HCT116 (cell line): ENCODE data around the gene CARD9. TPM values are rescaled to one million over a fixed set of nuclear protein-coding genes. Genes with fewer than 3 reads are reported as not detected.

Experiments
- ATAC-seq: fragments of 200-7000 bp; cut with Tn5 transposase; 2 replicates; pipeline ENCODE4 v1.9.1; 2020; ENCODE audit warnings: mild to moderate bottlenecking, moderate library complexity
- BruUV-seq: library from RNA; stranded (reverse); fragments of 400-500 nt; replicated peaks from 2 replicates; lab custom pipeline; 2021; lab: Mats Ljungman, UMichigan
- CTCF ChIA-PET: fragments of 300-600 bp; sonication (Branson Sonifier 250); formaldehyde crosslinking; loops from one replicate; lab custom pipeline; 2021; ENCODE audit warnings: antibody characterized with exemption; lab: Charles Lee
- POLR2A ChIA-PET: fragments of 300-600, 350-600 bp; sonication (Branson Sonifier 250); formaldehyde crosslinking; loops from one replicate; lab custom pipeline; 2021; ENCODE audit warnings: antibody characterized with exemption; lab: Charles Lee
- RAD21 ChIA-PET, 2 experiments: fragments of 300-600 bp; sonication (Branson Sonifier 250); formaldehyde crosslinking; loops; one replicate each; lab custom pipeline; 2023; ENCODE audit warnings: low total read pairs in 2 of 2; ENCODE audit not compliant: uncharacterized antibody in 2 of 2, unreplicated experiment in 2 of 2, low non-redundant PET in 1 of 2; lab: Charles Lee
- DNase-seq: peaks from one replicate; pipeline ENCODE4 v3.0.0-alpha.2; 2010; ENCODE audit warnings: low read depth, low spot score
- H2AFZ ChIP-seq: fragments of 200-600 bp; shearing (Covaris generic), sonication (generic); 2 replicates; pipeline ENCODE4 v1.6.1; 2017; ENCODE audit warnings: low read depth, mixed run types, mixed read lengths, antibody characterized with exemption, low read length; ENCODE audit not compliant: poor library complexity, severe bottlenecking
- H3K27ac ChIP-seq: 2 replicates; pipeline ENCODE4 v1.5.1; 2012; ENCODE audit warnings: low read depth, low read length
- H3K27me3 ChIP-seq: fragments of 200-600 bp; sonication (generic); 2 replicates; pipeline ENCODE4 v1.6.1; 2016; ENCODE audit warnings: mixed run types, low read length, mixed read lengths; ENCODE audit not compliant: insufficient read depth
- H3K36me3 ChIP-seq, 2 experiments: fragments of 200-500 bp in 1 of 2; fragments of 200-600 bp in 1 of 2; sonication (Bioruptor generic) in 1 of 2; sonication (generic) in 1 of 2; 2 replicates each; pipeline versions ENCODE4 v1.5.1 to v1.6.1; 2014 to 2016; ENCODE audit warnings: low read length in 2 of 2, inconsistent platforms in 1 of 2, mixed read lengths in 1 of 2, mixed run types in 1 of 2; ENCODE audit not compliant: insufficient read depth in 2 of 2, control insufficient read depth in 1 of 2
- H3K4me1 ChIP-seq, 2 experiments: fragments of 200-600 bp in 1 of 2; sonication (generic) in 1 of 2; 2 replicates each; pipeline versions ENCODE4 v1.5.1 to v1.6.1; 2012 to 2017; ENCODE audit warnings: low read length in 2 of 2, inconsistent platforms in 1 of 2, mild to moderate bottlenecking in 1 of 2, mixed read lengths in 1 of 2, mixed run types in 1 of 2, moderate library complexity in 1 of 2; ENCODE audit not compliant: insufficient read depth in 2 of 2, control insufficient read depth in 1 of 2
- H3K4me2 ChIP-seq: fragments of 200-600 bp; sonication (generic); 2 replicates; pipeline ENCODE4 v1.6.1; 2017; ENCODE audit warnings: mixed run types, low read length, mixed read lengths
- H3K4me3 ChIP-seq, 2 experiments: fragments of 200-600 bp in 1 of 2; sonication (generic) in 1 of 2; replicated peaks in 1 of 2; 2 replicates each; pipeline ENCODE4 v1.5.1; 2011 to 2016; ENCODE audit warnings: low read length in 2 of 2, control low read depth in 1 of 2, low read depth in 1 of 2, mild to moderate bottlenecking in 1 of 2, mixed read lengths in 1 of 2, mixed run types in 1 of 2
- H3K79me2 ChIP-seq: fragments of 200-600 bp; sonication (generic); 2 replicates; pipeline ENCODE4 v1.6.1; 2017; ENCODE audit warnings: mild to moderate bottlenecking, mixed run types, low read length, moderate library complexity, mixed read lengths; ENCODE audit not compliant: insufficient read depth
- H3K9ac ChIP-seq: fragments of 200-600 bp; sonication (generic); 2 replicates; pipeline ENCODE4 v1.6.1; 2016; ENCODE audit warnings: low read length, mixed read lengths
- H3K9me2 ChIP-seq: fragments of 200-600 bp; sonication (generic), shearing (Covaris generic); 2 replicates; pipeline ENCODE4 v1.6.1; 2017; ENCODE audit warnings: mixed run types, mild to moderate bottlenecking, moderate library complexity; ENCODE audit not compliant: insufficient read depth
- H3K9me3 ChIP-seq, 2 experiments: fragments of 200-500 bp in 1 of 2; fragments of 200-600 bp in 1 of 2; sonication (Bioruptor generic) in 1 of 2; sonication (generic) in 1 of 2; 2 replicates each; pipeline ENCODE4 v1.6.1; 2014 to 2017; ENCODE audit warnings: low read length in 2 of 2, mixed read lengths in 2 of 2, inconsistent platforms in 1 of 2, low read depth in 1 of 2, mild to moderate bottlenecking in 1 of 2, mixed run types in 1 of 2, moderate library complexity in 1 of 2; ENCODE audit not compliant: control insufficient read depth in 1 of 2, insufficient read depth in 1 of 2
- H4K20me1 ChIP-seq: fragments of 200-600 bp; sonication (generic), shearing (Covaris generic); 2 replicates; pipeline ENCODE4 v1.6.1; 2017; ENCODE audit warnings: mixed run types, mild to moderate bottlenecking, moderate library complexity; ENCODE audit not compliant: insufficient read depth
- ATF3 ChIP-seq: IDR thresholded peaks from 2 replicates; pipeline ENCODE4 v1.6.1; 2012
- CBX3 ChIP-seq: IDR thresholded peaks from 2 replicates; pipeline ENCODE4 v1.6.1; 2012; ENCODE audit warnings: low read depth
- CEBPB ChIP-seq: IDR thresholded peaks from 2 replicates; pipeline ENCODE4 v1.6.1; 2012; ENCODE audit warnings: low read depth
- CTCF ChIP-seq, 3 experiments: fragments of 200-600 bp in 1 of 3; sonication (generic) in 1 of 3; IDR thresholded peaks in 2 of 3; conservative IDR thresholded peaks in 1 of 3; 2 replicates each; pipeline ENCODE4 v1.5.1; 2012 to 2017; ENCODE audit warnings: low read depth in 2 of 3, low read length in 2 of 3, antibody characterized with exemption in 1 of 3, borderline replicate concordance in 1 of 3, control low read depth in 1 of 3, mild to moderate bottlenecking in 1 of 3, mixed read lengths in 1 of 3, mixed run types in 1 of 3, moderate library complexity in 1 of 3; ENCODE audit not compliant: insufficient read depth in 1 of 3
- FOSL1 ChIP-seq: IDR thresholded peaks from 2 replicates; pipeline ENCODE4 v1.6.1; 2012; ENCODE audit warnings: low read depth
- MAX ChIP-seq: IDR thresholded peaks from 2 replicates; pipeline ENCODE4 v1.6.1; 2012
- POLR2AphosphoS5 ChIP-seq: IDR thresholded peaks from 2 replicates; pipeline ENCODE4 v1.6.1; 2011; ENCODE audit warnings: mild to moderate bottlenecking, low read depth, low read length, moderate library complexity
- RAD21 ChIP-seq: IDR thresholded peaks from 2 replicates; pipeline ENCODE4 v1.6.1; 2012; ENCODE audit warnings: low read depth, mild to moderate bottlenecking
- TCF7L2 ChIP-seq: IDR thresholded peaks from 2 replicates; pipeline ENCODE4 v1.7.0; 2011; ENCODE audit warnings: borderline replicate concordance, inconsistent platforms; ENCODE audit not compliant: insufficient read depth, insufficient read length; ENCODE audit errors: extremely low read depth
- YY1 ChIP-seq: IDR thresholded peaks from 2 replicates; pipeline ENCODE4 v1.6.1; 2011; ENCODE audit warnings: low read length, low read depth, moderate library complexity, mild to moderate bottlenecking; ENCODE audit not compliant: insufficient replicate concordance; ENCODE audit errors: extremely low read depth
- ZFX ChIP-seq: fragments of 450-650 bp; IDR thresholded peaks from 2 replicates; pipeline ENCODE4 v1.6.1; 2017
- intact Hi-C: fragments of 100-400 bp; cut with micrococcal nuclease; formaldehyde crosslinking; loops from 2 replicates; pipeline ENCODE4 v1.10.0; 2022
- total RNA-seq: library from RNA; stranded (reverse); gene quantifications from one replicate; pipeline ENCODE4 v1.2.1, GENCODE V29; 2021; ENCODE audit not compliant: unreplicated experiment

CARD9 gene
- total RNA-seq, 1 experiment from 2014 or later: 1.2 TPM

GRCh38 chr9:136348691-136349090, 24.8 kb downstream of the CARD9 start:
- TF ChIP-seq RAD21 (no peak), MAX (no peak), TCF7L2 (no peak), YY1 (no peak), CTCF (IDR thresholded peaks at IDR 0.05 in 2 of 3, conservative IDR thresholded peaks at IDR 0.05 in 1 of 3; ENCODE audit: borderline replicate concordance in 1 of 3, insufficient read depth in 1 of 3, low read depth in 2 of 3, low read length in 2 of 3) (no peak), CEBPB (no peak), FOSL1 (no peak), POLR2AphosphoS5 (no peak), ZFX (no peak), ATF3 (no peak), CBX3 (no peak)
- TF ChIP-seq, all 23 proteins: peak for 0
- no peaks in the 10 kb centered on the region for H3K36me3 ChIP-seq
- ChIA-PET CTCF (no interaction called here), POLR2A (no interaction called here), RAD21 (no interaction called here)
- no peak overlapping the region for H3K9ac ChIP-seq
- peaks cover 12 to 23% of the 10 kb centered on the region in 2 experiments; a peak in 3 of 4 replicates for H3K4me1 ChIP-seq
- H3K4me3 ChIP-seq: no peak overlapping the region
- no peak for ATAC-seq
- H2AFZ ChIP-seq: no peak overlapping the region
- H3K79me2 ChIP-seq: no peaks in the 10 kb centered on the region
- H3K4me2 ChIP-seq: no peak overlapping the region
- no TSS peak for BruUV-seq
- no peaks in the 10 kb centered on the region for H3K27me3 ChIP-seq
- H4K20me1 ChIP-seq: no peaks in the 10 kb centered on the region
- H3K9me3 ChIP-seq: no peaks in the 10 kb centered on the region
- no peak for DNase-seq
- intact Hi-C loops: no loop called here
- no peaks in the 10 kb centered on the region for H3K9me2 ChIP-seq
- H3K27ac ChIP-seq: no peak overlapping the region
